ENCODE results near the gene LRRC1. TPM values are rescaled to one million over a fixed set of nuclear protein-coding genes. Genes with fewer than 3 reads are reported as not detected.

The LRRC1 gene
- total RNA-seq, 1 experiment from 2014 or later, result 4.4 TPM

GRCh38 chr6:53878808-53879207, 84.0 kb downstream of the LRRC1 start:
- no peak for DNase-seq (ENCODE audit: low read depth)

GRCh38 chr6:53879608-53880007, 84.8 kb downstream of the LRRC1 start:
- DNase-seq (ENCODE audit: low read depth), result no peak

- DNase-seq (ENCODE audit: low read depth), result no peak
These were observed 92.5 kb downstream of the LRRC1 start for GRCh38 chr6:53887316-53887715.

GRCh38 chr6:53888931-53889330, 94.1 kb downstream of the LRRC1 start:
- peak; percentile 27 for DNase-seq (ENCODE audit: low read depth)

- DNase-seq (ENCODE audit: low read depth), result no peak
These were observed 94.6 kb downstream of the LRRC1 start for GRCh38 chr6:53889365-53889764.

- no peak for DNase-seq (ENCODE audit: low read depth)
These were observed 97.9 kb downstream of the LRRC1 start for GRCh38 chr6:53892707-53893106.

GRCh38 chr6:53894091-53894490, 99.3 kb downstream of the LRRC1 start:
- peak; percentile 68 for DNase-seq (ENCODE audit: low read depth)

GRCh38 chr6:53896196-53896595, 101.4 kb downstream of the LRRC1 start:
- no peak for DNase-seq (ENCODE audit: low read depth)

- DNase-seq (ENCODE audit: low read depth), result peak; percentile 44
These were observed 103.4 kb downstream of the LRRC1 start for GRCh38 chr6:53898026-53898795.

- DNase-seq (ENCODE audit: low read depth), result no peak
These were observed 104.7 kb downstream of the LRRC1 start for GRCh38 chr6:53899512-53899911.

GRCh38 chr6:53903357-53903756, 108.6 kb downstream of the LRRC1 start:
- no peak for DNase-seq (ENCODE audit: low read depth)

GRCh38 chr6:53906103-53906502, 111.3 kb downstream of the LRRC1 start:
- no peak for DNase-seq (ENCODE audit: low read depth)

- peak; percentile 19 for DNase-seq (ENCODE audit: low read depth)
These were observed 112.0 kb downstream of the LRRC1 start for GRCh38 chr6:53906842-53907241.

- DNase-seq (ENCODE audit: low read depth), result peak; percentile 42
These were observed 116.0 kb downstream of the LRRC1 start for GRCh38 chr6:53910834-53911233.

GRCh38 chr6:53912661-53913060, 117.9 kb downstream of the LRRC1 start:
- no peak for DNase-seq (ENCODE audit: low read depth)

- DNase-seq (ENCODE audit: low read depth), result no peak
These were observed 118.5 kb downstream of the LRRC1 start for GRCh38 chr6:53913286-53913685.

- DNase-seq (ENCODE audit: low read depth), result no peak
These were observed 120.4 kb downstream of the LRRC1 start for GRCh38 chr6:53915026-53915691.

GRCh38 chr6:53916804-53917463, 122.1 kb downstream of the LRRC1 start:
- peak; percentile 81 for DNase-seq (ENCODE audit: low read depth)

- no peak for DNase-seq (ENCODE audit: low read depth)
These were observed 122.6 kb downstream of the LRRC1 start for GRCh38 chr6:53917464-53917842.

- no peak for DNase-seq (ENCODE audit: low read depth)
These were observed 124.2 kb downstream of the LRRC1 start for GRCh38 chr6:53918854-53919510.

GRCh38 chr6:53919881-53920360, 125.1 kb downstream of the LRRC1 start:
- no peak for DNase-seq (ENCODE audit: low read depth)

- DNase-seq (ENCODE audit: low read depth), result no peak
These were observed 126.1 kb downstream of the LRRC1 start for GRCh38 chr6:53920881-53921280.
